Retinal pigment epithelial cell (primary cell): ENCODE data around the gene USP27X.

ENCODE experiments used
- DNase-seq: peaks from one replicate; pipeline ENCODE4 v3.0.0-alpha.2; 2010; ENCODE audit warnings: low read depth
- H3K4me3 ChIP-seq: 2 replicates; pipeline ENCODE4 v1.5.1; 2011; ENCODE audit warnings: mild to moderate bottlenecking, low read length, control low read depth, moderate library complexity
- CTCF ChIP-seq: conservative IDR thresholded peaks from 2 replicates; pipeline ENCODE4 v1.5.1; 2011; ENCODE audit warnings: low read depth, low read length, control low read depth, inconsistent platforms

The USP27X gene

DNA sequence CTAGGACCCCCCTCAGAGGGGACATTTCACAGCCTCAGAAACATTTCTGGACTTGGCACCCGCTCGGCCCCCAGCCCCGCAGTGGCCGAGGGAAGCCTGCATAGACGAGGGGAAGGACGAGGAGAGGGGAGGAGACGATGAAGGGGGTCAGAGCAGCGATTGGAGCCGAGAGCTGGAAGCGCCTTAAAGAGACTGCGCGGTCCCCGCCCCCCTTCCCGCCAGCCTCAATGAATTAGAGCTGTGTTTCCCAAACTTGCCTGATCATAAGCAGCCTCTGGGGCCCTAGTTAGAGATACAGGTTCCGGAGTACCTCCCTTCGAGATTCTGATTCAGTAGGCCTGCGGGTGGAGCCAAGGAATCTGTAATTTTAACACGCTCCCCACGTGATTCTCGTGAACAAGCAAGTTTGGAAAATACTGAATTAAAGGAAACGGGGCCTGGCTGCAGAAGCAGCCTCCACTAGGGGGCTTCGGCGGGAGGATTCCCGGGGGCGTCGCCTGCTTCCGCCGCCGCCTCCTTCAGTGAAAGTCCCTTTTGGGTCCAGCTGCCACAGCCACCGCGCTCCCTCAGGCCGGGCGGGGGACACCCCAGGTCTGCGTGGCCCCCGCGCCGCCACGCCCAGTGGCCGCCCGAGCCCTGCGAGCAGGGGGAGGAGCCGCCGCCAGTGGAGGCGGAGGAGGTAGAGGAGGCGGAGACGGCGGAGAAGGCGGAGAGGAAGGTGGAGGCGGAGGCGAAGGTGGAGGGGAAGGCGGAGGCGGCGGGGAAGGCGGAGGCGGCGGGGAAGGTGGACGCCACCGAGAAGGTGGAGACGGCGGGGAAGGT is at the start of gene USP27X:
Gene USP27X (plus strand): TSS at position 651 of the 822 bp plus-strand sequence. CDS start 824 bp downstream, outside the sequence.
- peak; percentile 28 for DNase-seq
- H3K4me3 ChIP-seq, result peak within 1 kb of the TSS; percentile 54
- TF ChIP-seq CTCF, result peak; percentile 63

DNA sequence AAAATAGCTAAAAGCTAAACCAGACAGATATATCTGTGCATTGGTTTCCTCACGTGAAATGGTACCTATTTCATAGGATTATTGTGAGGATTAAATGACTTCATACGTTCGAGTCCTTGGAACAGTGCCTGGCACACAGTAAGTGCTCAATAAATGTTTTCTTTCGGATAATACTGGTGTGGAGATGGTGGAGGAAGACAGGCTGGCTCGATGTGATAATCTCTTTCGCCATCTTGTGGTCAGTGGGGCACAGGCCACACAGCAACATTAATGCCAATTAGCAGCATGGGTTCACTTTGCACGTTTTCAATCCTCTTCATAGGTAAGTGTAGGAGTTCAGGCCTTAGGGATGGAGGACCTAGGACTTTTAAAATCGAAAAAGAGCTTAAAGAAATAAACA is 40.9 kb upstream of the USP27X start:
- DNase-seq, result no peak
- H3K4me3 ChIP-seq, result no peak overlapping the region
- peak; percentile 65 for TF ChIP-seq CTCF

DNA sequence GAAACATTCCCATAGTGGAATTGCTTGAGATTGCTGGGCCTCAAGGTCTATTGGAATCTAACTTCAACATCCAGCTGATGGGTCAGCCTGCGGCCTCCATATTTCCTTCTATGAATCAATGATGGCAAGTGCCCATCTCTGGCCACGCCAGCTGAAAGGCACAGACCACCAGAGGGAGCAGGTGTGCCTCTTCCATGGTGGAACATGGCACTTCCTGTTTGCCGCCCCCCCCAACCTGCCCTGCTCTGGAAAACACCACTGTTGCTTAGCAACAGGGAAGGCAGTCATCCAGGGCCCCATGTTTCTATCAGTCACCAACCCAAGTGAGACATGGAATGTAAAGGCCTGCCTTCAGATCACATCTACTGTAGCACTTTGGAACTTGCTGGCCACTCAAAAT is 38.6 kb upstream of the USP27X start:
- no peak overlapping the region for H3K4me3 ChIP-seq
- TF ChIP-seq CTCF, result peak; percentile 54
- peak; percentile 8 for DNase-seq

GRCh38 chrX:49842621-49843020 is 36.7 kb upstream of the USP27X start:
- H3K4me3 ChIP-seq, result no peak overlapping the region
- no peak for DNase-seq
- no peak for TF ChIP-seq CTCF

DNA sequence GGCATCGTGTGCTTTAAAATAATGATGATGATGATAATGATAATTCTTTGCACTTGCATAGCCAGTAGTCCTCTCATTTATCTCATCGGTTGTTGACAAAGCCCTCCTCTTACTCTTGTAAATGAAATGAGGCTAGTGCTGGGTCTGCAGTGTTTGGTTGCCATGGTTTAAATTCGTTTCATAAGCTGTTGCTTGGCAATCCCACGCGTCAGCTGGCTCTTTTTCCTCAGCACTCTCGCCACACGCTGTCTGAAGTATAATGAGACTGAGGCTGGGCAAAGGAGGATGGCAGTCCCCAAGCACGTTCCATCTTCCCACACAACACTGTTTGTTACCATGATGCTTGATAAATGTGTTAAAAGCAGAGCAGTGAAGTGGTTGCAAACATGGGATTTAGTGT is 34.7 kb upstream of the USP27X start:
- TF ChIP-seq CTCF, result no peak
- DNase-seq, result no peak
- H3K4me3 ChIP-seq, result no peak overlapping the region

DNA sequence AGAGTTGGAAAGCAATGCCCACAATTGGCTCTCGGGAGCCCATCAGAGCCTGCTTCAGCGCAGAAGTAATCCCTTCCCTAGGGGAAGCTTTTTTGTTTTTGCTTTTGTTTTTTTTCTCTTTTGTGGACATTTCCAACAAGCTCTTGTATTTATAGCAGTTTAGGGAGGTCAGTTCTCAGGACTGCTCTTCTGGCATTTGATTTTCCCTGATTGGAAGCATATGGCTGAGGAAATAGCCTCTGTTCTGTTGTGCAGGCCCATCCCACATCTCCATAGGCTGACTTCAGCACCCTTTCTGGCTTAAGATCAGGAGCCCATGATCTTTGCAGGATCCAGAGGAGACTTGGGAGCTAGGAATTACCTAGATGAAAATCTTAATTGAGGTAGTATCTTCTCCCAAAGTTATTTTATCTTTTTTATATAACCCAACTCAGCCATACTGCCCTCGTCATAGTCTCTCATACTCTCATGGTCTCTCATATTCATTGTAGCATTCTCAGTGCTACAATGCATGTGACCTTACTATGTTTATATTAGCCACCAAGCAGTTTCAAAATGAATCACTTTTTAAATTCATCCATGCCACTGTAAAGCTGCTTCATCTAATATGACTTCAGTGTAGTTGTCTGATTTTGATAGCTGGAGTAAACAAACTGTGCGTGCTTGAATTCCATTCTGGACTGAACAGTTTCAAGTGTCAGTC is 33.4 kb upstream of the USP27X start:
- no peak overlapping the region for H3K4me3 ChIP-seq
- no peak for TF ChIP-seq CTCF
- no peak for DNase-seq
